22Rv1 (cell line): ENCODE data around the gene GIGYF1.
A peak's percentile ranks its signal among the peaks of the same experiment; 100 is the strongest.

ENCODE experiments used
- H3K27ac ChIP-seq: fragments of 450-650 bp; 2 replicates; pipeline ENCODE4 v1.5.1; 2017
- CTCF ChIP-seq: fragments of 450-650 bp; IDR thresholded peaks from 2 replicates; pipeline ENCODE4 v1.5.1; 2017; ENCODE audit warnings: mild to moderate bottlenecking
- ZFX ChIP-seq: fragments of 450-650 bp; IDR thresholded peaks from 2 replicates; pipeline ENCODE4 v1.6.1; 2017; ENCODE audit warnings: antibody characterized with exemption, borderline replicate concordance

The GIGYF1 gene

GRCh38 chr7:100682228-100682741 lies 11.8 kb downstream of the GIGYF1 start:
- TF ChIP-seq CTCF (no peak), ZFX (no peak)
- peak overlapping the region; percentile 94; the same call in 1 of the 2 replicates for H3K27ac ChIP-seq

GRCh38 chr7:100681491-100682227 lies 12.4 kb downstream of the GIGYF1 start:
- no peak for TF ChIP-seq ZFX
- TF ChIP-seq CTCF: no peak
- peak overlapping the region; percentile 94 for H3K27ac ChIP-seq

GRCh38 chr7:100680576-100681271 lies 13.3 kb downstream of the GIGYF1 start:
- H3K27ac ChIP-seq: peak overlapping the region; percentile 94
- TF ChIP-seq CTCF: no peak
- no peak for TF ChIP-seq ZFX

GRCh38 chr7:100679927-100680575 lies 14.0 kb downstream of the GIGYF1 start:
- H3K27ac ChIP-seq: peak overlapping the region; percentile 94
- TF ChIP-seq CTCF: no peak
- TF ChIP-seq ZFX: no peak

- TF ChIP-seq CTCF (no peak), ZFX (no peak)
- peak overlapping the region; percentile 94 for H3K27ac ChIP-seq
These were observed 14.7 kb downstream of the GIGYF1 start for GRCh38 chr7:100679129-100679926.

GRCh38 chr7:100678291-100678984 lies 15.6 kb downstream of the GIGYF1 start:
- no peak for TF ChIP-seq CTCF
- TF ChIP-seq ZFX: no peak
- H3K27ac ChIP-seq: peak overlapping the region; percentile 94
